ENCODE measurements around the gene CNNM1. TPM values are rescaled to one million over a fixed set of nuclear protein-coding genes. Genes with fewer than 3 reads are reported as not detected.

CNNM1 gene
- total RNA-seq, 4 donors from 2014 or later, result 2.3 to 4.4 (median 4.2) TPM

- Histone ChIP-seq H3K9me3 (no peaks in the 10 kb centered on the region), H3K4me1 (no peaks in the 10 kb centered on the region), H3K27ac (no peak overlapping the region), H3K4me3 (no peak overlapping the region), H3K27me3 (peaks cover 2% of the 10 kb centered on the region), H3K36me3 (no peaks in the 10 kb centered on the region)
- 59% methylated on average over 5 of the region's 5 CpGs for WGBS
- TF ChIP-seq EP300 (IDR thresholded peaks at IDR 0.05) (no peak), POLR2A (IDR thresholded peaks at IDR 0.05) (no peak), POLR2AphosphoS5 (IDR thresholded peaks at IDR 0.05) (no peak)
- DNase-seq (ENCODE audit: low spot score in 2 of 2), result no peak
These were observed 32.6 kb upstream of the CNNM1 start for GRCh38 chr10:99296605-99297004.

DNA sequence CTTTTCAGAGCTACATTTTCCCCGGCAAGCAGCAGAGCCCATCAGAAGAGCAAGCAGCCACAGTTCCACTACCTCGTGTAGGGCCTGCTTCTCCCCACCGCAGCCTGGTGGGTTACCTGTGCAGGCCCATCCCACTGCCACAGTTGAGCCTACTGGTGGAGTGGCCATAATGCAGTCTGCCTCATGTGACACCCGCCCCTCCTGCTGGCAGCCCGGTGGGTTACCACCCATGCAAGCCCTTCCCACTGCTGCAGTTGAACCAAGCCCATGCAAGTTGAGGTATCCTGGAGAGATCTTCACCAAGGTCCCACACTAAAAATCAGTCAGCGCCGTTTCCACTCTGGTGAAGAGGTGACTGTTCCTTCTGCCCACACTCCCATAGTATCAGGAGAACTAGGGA lies 32.1 kb upstream of the CNNM1 start:
- no peak for TF ChIP-seq POLR2AphosphoS5 (IDR thresholded peaks at IDR 0.05)
- TF ChIP-seq POLR2A (IDR thresholded peaks at IDR 0.05), result no peak
- TF ChIP-seq, protein P1, sequence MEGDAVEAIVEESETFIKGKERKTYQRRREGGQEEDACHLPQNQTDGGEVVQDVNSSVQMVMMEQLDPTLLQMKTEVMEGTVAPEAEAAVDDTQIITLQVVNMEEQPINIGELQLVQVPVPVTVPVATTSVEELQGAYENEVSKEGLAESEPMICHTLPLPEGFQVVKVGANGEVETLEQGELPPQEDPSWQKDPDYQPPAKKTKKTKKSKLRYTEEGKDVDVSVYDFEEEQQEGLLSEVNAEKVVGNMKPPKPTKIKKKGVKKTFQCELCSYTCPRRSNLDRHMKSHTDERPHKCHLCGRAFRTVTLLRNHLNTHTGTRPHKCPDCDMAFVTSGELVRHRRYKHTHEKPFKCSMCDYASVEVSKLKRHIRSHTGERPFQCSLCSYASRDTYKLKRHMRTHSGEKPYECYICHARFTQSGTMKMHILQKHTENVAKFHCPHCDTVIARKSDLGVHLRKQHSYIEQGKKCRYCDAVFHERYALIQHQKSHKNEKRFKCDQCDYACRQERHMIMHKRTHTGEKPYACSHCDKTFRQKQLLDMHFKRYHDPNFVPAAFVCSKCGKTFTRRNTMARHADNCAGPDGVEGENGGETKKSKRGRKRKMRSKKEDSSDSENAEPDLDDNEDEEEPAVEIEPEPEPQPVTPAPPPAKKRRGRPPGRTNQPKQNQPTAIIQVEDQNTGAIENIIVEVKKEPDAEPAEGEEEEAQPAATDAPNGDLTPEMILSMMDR (IDR thresholded peaks at IDR 0.05), result no peak
- no peak for TF ChIP-seq EP300 (IDR thresholded peaks at IDR 0.05)
- Histone ChIP-seq H3K36me3 (no peaks in the 10 kb centered on the region), H3K27ac (no peak overlapping the region), H3K27me3 (peaks cover 2% of the 10 kb centered on the region), H3K9me3 (no peaks in the 10 kb centered on the region), H3K4me3 (no peak overlapping the region), H3K4me1 (no peaks in the 10 kb centered on the region)
- WGBS, result 89% methylated on average over 4 of the region's 7 CpGs
- no peak for DNase-seq (ENCODE audit: low spot score in 2 of 2)

DNA sequence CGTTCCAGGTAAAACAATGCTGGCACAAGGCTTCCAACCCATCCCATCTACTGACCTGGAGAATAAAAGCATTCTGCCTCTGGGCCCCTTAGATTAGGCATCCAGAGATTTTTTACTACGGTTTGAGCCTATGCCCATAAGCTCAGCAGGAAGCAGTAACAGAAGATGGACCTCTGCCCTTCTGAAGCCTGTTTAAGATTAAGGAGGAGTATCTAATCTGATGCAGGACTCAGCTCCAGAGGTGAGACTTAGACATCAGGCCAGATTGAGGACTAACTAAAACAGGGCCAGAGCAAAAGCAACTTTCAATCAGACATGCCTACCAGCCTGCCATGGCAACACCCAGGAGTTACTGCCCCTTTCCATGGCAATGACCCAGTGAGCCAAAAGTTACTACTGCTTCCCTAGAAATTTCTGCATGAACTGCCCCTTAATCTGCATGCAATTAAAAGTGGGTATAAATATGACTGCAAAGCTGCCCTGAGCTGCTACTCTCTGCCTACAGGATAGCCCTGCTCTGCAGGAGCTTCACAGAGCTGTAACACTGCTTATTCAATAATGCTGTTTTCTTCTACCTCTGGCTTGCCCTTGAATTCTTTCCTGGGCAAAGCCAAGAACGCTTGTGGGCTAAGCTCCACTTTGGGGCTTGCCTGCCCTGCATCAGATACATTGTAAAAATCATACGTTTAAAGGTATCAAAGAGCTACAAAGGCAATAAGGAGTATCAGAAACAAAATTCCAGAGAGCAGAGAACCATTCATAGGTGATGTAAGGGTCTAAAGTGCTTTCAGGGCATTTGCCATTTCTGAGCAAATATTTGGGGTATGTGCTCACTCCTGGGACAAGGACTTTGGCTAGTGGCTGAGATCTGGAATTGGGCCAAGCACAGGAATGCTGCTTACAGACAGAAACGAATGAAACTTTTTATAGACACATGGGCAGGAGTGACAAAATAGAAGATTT lies 25.0 kb upstream of the CNNM1 start:
- no peak for DNase-seq (ENCODE audit: low spot score in 2 of 2)
- H3K4me1 ChIP-seq, result no peaks in the 10 kb centered on the region
- peaks cover 6% of the 10 kb centered on the region for H3K9me3 ChIP-seq
- no peaks in the 10 kb centered on the region for H3K27me3 ChIP-seq
- no peak overlapping the region for H3K4me3 ChIP-seq
- no peaks in the 10 kb centered on the region for H3K36me3 ChIP-seq
- WGBS, result 29% methylated on average over 5 of the region's 5 CpGs
- no peak overlapping the region for H3K27ac ChIP-seq
- no peak for TF ChIP-seq EP300 (IDR thresholded peaks at IDR 0.05)

DNA sequence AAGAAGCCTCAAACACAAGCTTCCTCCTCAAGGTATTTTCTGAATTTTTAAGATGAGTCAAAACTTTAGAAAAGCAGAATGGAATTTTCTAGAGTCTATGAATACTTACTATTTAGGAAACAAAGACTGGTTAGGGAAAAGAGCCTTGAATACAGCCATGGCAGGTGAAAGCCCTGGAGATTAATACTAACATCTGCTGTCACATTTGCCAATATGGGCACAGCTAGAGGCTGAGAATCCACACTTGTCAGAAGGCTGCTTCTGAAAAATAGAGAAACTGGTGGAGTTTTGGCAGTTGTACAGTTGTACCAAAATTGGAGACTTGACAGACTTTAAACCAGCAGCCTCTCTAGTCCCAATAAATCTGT lies 24.3 kb upstream of the CNNM1 start:
- H3K4me3 ChIP-seq, result no peak overlapping the region
- no peak for DNase-seq (ENCODE audit: low spot score in 2 of 2)
- H3K9me3 ChIP-seq, result peaks cover 6% of the 10 kb centered on the region
- no peaks in the 10 kb centered on the region for H3K4me1 ChIP-seq
- TF ChIP-seq POLR2A (IDR thresholded peaks at IDR 0.05) (no peak), EP300 (IDR thresholded peaks at IDR 0.05) (no peak), POLR2AphosphoS5 (IDR thresholded peaks at IDR 0.05) (no peak)
- TF ChIP-seq, protein P1 (IDR thresholded peaks at IDR 0.05), result no peak
- no peak overlapping the region for H3K27ac ChIP-seq
- H3K36me3 ChIP-seq, result no peaks in the 10 kb centered on the region
- H3K27me3 ChIP-seq, result no peaks in the 10 kb centered on the region

DNA sequence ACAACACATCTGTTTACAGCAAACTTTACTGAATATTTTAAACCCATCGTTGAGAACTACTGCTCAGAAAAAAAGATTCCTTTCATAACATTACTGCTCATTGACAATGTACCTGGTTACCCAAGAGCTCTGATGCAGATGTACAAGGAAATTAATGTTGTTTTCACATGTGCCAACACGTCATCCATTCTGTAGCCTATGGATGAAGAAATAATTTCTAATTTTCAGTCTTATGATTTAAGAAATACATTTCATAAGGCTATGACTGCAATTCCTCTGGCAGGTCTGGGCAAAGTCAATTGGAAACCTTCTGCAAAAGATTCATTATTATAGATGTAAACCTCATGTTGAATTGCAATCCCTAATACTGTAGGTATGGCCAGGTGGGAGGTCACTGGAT lies 16.7 kb upstream of the CNNM1 start:
- Histone ChIP-seq H3K36me3 (no peaks in the 10 kb centered on the region), H3K9me3 (peaks cover 6% of the 10 kb centered on the region), H3K27ac (no peak overlapping the region), H3K27me3 (peaks cover 10% of the 10 kb centered on the region), H3K4me1 (no peaks in the 10 kb centered on the region), H3K4me3 (no peak overlapping the region)
- no peak for TF ChIP-seq POLR2AphosphoS5 (IDR thresholded peaks at IDR 0.05)
- no peak for TF ChIP-seq EP300 (IDR thresholded peaks at IDR 0.05)
- TF ChIP-seq, protein P1 (IDR thresholded peaks at IDR 0.05), result no peak
- TF ChIP-seq POLR2A (IDR thresholded peaks at IDR 0.05), result no peak
- no peak for DNase-seq (ENCODE audit: low spot score in 2 of 2)
- WGBS, result 66% methylated on average over 2 of the region's 2 CpGs

DNA sequence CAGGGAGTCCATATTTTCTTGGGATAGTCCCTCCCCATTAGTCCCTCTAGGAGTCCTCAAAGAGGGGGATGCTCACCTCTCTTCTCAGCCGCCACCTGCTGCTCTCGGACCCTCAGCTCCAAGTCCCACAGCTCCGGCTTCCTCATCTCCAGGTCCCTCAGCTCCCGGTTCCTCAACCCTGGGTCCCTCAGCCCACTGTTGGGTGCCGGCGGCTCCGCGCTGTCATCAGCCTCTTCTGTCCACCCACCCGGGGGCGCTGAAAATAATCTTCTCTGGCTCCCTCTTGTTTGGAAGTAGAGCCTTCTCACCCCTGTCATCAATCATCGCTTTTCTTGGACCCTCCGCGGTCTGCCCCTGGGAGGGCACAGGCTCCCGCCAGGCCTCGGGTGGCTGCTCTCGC lies 13.3 kb upstream of the CNNM1 start:
- H3K36me3 ChIP-seq, result no peaks in the 10 kb centered on the region
- no peak for TF ChIP-seq POLR2A (IDR thresholded peaks at IDR 0.05)
- TF ChIP-seq POLR2AphosphoS5 (IDR thresholded peaks at IDR 0.05), result no peak
- TF ChIP-seq EP300 (IDR thresholded peaks at IDR 0.05), result no peak
- TF ChIP-seq, protein P1 (IDR thresholded peaks at IDR 0.05), result no peak
- no peak overlapping the region for H3K27ac ChIP-seq
- peaks cover 10% of the 10 kb centered on the region for H3K27me3 ChIP-seq
- no peak overlapping the region for H3K4me3 ChIP-seq
- H3K9me3 ChIP-seq, result no peaks in the 10 kb centered on the region
- WGBS, result 96% methylated on average over 16 of the region's 16 CpGs
- H3K4me1 ChIP-seq, result no peaks in the 10 kb centered on the region
- DNase-seq (ENCODE audit: low spot score in 2 of 2), result no peak

Measured in suprapubic skin (tissue), 4 donors.